CD14-positive monocyte (primary cell): Measurements from ENCODE around the gene CCDC154. TPM values are rescaled to one million over a fixed set of nuclear protein-coding genes. Genes with fewer than 3 reads are reported as not detected.

Experiments used
- DNase-seq, 3 donors: peaks; one replicate each; pipeline ENCODE4 v3.0.0-alpha.2; 2011 to 2022
- H2AFZ ChIP-seq: 2 replicates; pipeline ENCODE4 v1.6.0; 2012; ENCODE audit warnings: mild to moderate bottlenecking, low read depth, low read length, inconsistent platforms; ENCODE audit not compliant: insufficient read depth, poor library complexity, severe bottlenecking
- H3K27ac ChIP-seq, 2 donors: 1 replicate in 1 of 2; 2 replicates in 1 of 2; pipeline ENCODE4 v1.5.1; 2012 to 2013; ENCODE audit warnings: low read length in 2 of 2, control low read depth in 1 of 2, inconsistent platforms in 1 of 2, low read depth in 1 of 2, mild to moderate bottlenecking in 1 of 2
- H3K27me3 ChIP-seq, 2 donors: one replicate each; pipeline versions ENCODE4 v1.6.0 to v1.6.1; 2011 to 2013; ENCODE audit warnings: low read length in 2 of 2; ENCODE audit not compliant: control insufficient read depth in 2 of 2, insufficient read depth in 2 of 2
- H3K36me3 ChIP-seq, 2 donors: replicated peaks in 1 of 2; 1 replicate in 1 of 2; 2 replicates in 1 of 2; pipeline versions ENCODE4 v1.5.1 to v1.6.1; 2012 to 2013; ENCODE audit warnings: low read length in 2 of 2, control low read depth in 1 of 2, inconsistent platforms in 1 of 2, mild to moderate bottlenecking in 1 of 2; ENCODE audit not compliant: insufficient read depth in 2 of 2, control insufficient read depth in 1 of 2
- H3K4me1 ChIP-seq, 2 donors: 1 replicate in 1 of 2; 2 replicates in 1 of 2; pipeline versions ENCODE4 v1.5.1 to v1.6.1; 2012 to 2013; ENCODE audit warnings: low read length in 2 of 2, control low read depth in 1 of 2, inconsistent platforms in 1 of 2, mild to moderate bottlenecking in 1 of 2, moderate library complexity in 1 of 2; ENCODE audit not compliant: insufficient read depth in 2 of 2, control insufficient read depth in 1 of 2
- H3K4me2 ChIP-seq: replicated peaks from 2 replicates; pipeline ENCODE3; 2012; ENCODE audit warnings: low read length, moderate library complexity, mild to moderate bottlenecking; ENCODE audit not compliant: poor library complexity, severe bottlenecking; ENCODE audit errors: extremely low read depth
- H3K4me3 ChIP-seq, 3 experiments: fragments of 200-600 bp in 1 of 3; sonication (generic) in 1 of 3; replicated peaks in 1 of 3; 1 replicate in 2 of 3; 2 replicates in 1 of 3; pipeline ENCODE4 v1.5.1; 2011 to 2013; ENCODE audit warnings: low read length in 3 of 3, mild to moderate bottlenecking in 3 of 3, control low read depth in 2 of 3, low read depth in 2 of 3, inconsistent platforms in 1 of 3, moderate library complexity in 1 of 3
- H3K79me2 ChIP-seq: 2 replicates; pipeline ENCODE4 v1.6.0; 2012; ENCODE audit warnings: mild to moderate bottlenecking, control low read depth, inconsistent platforms, low read length, moderate library complexity; ENCODE audit not compliant: insufficient read depth
- H3K9ac ChIP-seq: 2 replicates; pipeline ENCODE4 v1.6.0; 2017; ENCODE audit warnings: low read length, mild to moderate bottlenecking; ENCODE audit not compliant: insufficient read depth, poor library complexity, severe bottlenecking
- H3K9me3 ChIP-seq, 2 donors: replicated peaks in 1 of 2; 1 replicate in 1 of 2; 2 replicates in 1 of 2; pipeline versions ENCODE4 v1.5.1 to v1.6.1; 2012 to 2013; ENCODE audit warnings: low read length in 2 of 2, control low read depth in 1 of 2; ENCODE audit not compliant: control insufficient read depth in 1 of 2, insufficient read depth in 1 of 2
- H4K20me1 ChIP-seq: 2 replicates; pipeline ENCODE4 v1.6.0; 2012; ENCODE audit warnings: mild to moderate bottlenecking, low read length, control low read depth, moderate library complexity; ENCODE audit not compliant: insufficient read depth
- H3K27ac Mint-ChIP-seq, 7 donors: one replicate each; pipeline ENCODE4 v1.8.0; 2020; ENCODE audit warnings: mild to moderate bottlenecking in 7 of 7, mixed read lengths in 7 of 7, moderate library complexity in 6 of 7, inconsistent platforms in 2 of 7
- H3K27me3 Mint-ChIP-seq, 3 donors: one replicate each; pipeline ENCODE4 v1.8.0; 2021 to 2022; ENCODE audit warnings: low read depth in 3 of 3, mild to moderate bottlenecking in 3 of 3, mixed read lengths in 3 of 3, moderate library complexity in 3 of 3, inconsistent platforms in 1 of 3
- H3K36me3 Mint-ChIP-seq, 2 donors: one replicate each; pipeline ENCODE4 v1.8.0; 2020; ENCODE audit warnings: mixed read lengths in 2 of 2, inconsistent platforms in 1 of 2, mild to moderate bottlenecking in 1 of 2
- H3K4me1 Mint-ChIP-seq: one replicate; pipeline ENCODE4 v1.8.0; 2020; ENCODE audit warnings: mild to moderate bottlenecking, mixed read lengths
- H3K4me3 Mint-ChIP-seq, 2 donors: one replicate each; pipeline ENCODE4 v1.8.0; 2020; ENCODE audit warnings: mild to moderate bottlenecking in 2 of 2, mixed read lengths in 2 of 2, moderate library complexity in 1 of 2
- H3K9me3 Mint-ChIP-seq, 7 donors: one replicate each; pipeline ENCODE4 v1.8.0; 2020 to 2022; ENCODE audit warnings: mixed read lengths in 7 of 7, mild to moderate bottlenecking in 6 of 7, moderate library complexity in 6 of 7, inconsistent platforms in 2 of 7
- WGBS: methylation state at CpG from one replicate; pipeline ENCODE4 v1.1.5; 2013; ENCODE audit warnings: missing lambda C conversion rate; ENCODE audit not compliant: insufficient coverage; 5-methylcytosine and 5-hydroxymethylcytosine counted together
- intact Hi-C, 2 donors: fragments of 100-400 bp; cut with micrococcal nuclease; formaldehyde crosslinking; loops; one replicate each; pipeline versions ENCODE4 v1.15.0 to v1.15.1; 2023
- polyA plus RNA-seq, 3 donors: library from polyadenylated mRNA; depleted of rRNA in 1 of 3; unstranded in 2 of 3; stranded (reverse) in 1 of 3; fragments of 300-500 nt in 2 of 3; fragments of >200 nt in 1 of 3; fragmentation: Illumina TruSeq in 2 of 3; gene quantifications; 1 replicate in 2 of 3; 2 replicates in 1 of 3; pipeline ENCODE4 v1.2.3, GENCODE V29; 2012 to 2021
- TF ChIP-seq, protein P1 (sequence below): fragments of 200-600 bp; IDR thresholded peaks from one replicate; pipeline ENCODE4 v1.8.0; 2022; ENCODE audit warnings: antibody characterized with exemption, mild to moderate bottlenecking

Gene CCDC154
- polyA plus RNA-seq, 3 donors = 5.9 TPM; not detected in 2

- DNase-seq = peak; percentile 75 to 89 (median 84)
- H3K4me1 ChIP-seq = peaks cover 54 to 62% of the 10 kb centered on the region in 2 donors
- peak within 1 kb of the TSS; percentile 79 to 99 for H3K27ac ChIP-seq
- H4K20me1 ChIP-seq = peaks cover under 1% of the 10 kb centered on the region
- H3K4me1 Mint-ChIP-seq = peaks cover 47% of the 10 kb centered on the region
- intact Hi-C loops = loop anchor here (5.0 to 10.0 kb wide), 4 partner anchors 67 to 300 kb away; partner anchors contain the start of genes CRAMP1 (in 2 of the 2), IFT140 (in 2 of the 2), EME2 (in 1 of the 2) and MRPS34 (in 1 of the 2)
- no peaks in the 10 kb centered on the region for H3K27me3 ChIP-seq
- H3K36me3 ChIP-seq = no peaks in the 10 kb centered on the region
- peak within 1 kb of the TSS; percentile 96 for H3K9ac ChIP-seq
- TF ChIP-seq, protein P1, sequence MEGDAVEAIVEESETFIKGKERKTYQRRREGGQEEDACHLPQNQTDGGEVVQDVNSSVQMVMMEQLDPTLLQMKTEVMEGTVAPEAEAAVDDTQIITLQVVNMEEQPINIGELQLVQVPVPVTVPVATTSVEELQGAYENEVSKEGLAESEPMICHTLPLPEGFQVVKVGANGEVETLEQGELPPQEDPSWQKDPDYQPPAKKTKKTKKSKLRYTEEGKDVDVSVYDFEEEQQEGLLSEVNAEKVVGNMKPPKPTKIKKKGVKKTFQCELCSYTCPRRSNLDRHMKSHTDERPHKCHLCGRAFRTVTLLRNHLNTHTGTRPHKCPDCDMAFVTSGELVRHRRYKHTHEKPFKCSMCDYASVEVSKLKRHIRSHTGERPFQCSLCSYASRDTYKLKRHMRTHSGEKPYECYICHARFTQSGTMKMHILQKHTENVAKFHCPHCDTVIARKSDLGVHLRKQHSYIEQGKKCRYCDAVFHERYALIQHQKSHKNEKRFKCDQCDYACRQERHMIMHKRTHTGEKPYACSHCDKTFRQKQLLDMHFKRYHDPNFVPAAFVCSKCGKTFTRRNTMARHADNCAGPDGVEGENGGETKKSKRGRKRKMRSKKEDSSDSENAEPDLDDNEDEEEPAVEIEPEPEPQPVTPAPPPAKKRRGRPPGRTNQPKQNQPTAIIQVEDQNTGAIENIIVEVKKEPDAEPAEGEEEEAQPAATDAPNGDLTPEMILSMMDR = no peak
- H3K9me3 Mint-ChIP-seq = peaks cover 0 to 7% (median 4%) of the 10 kb centered on the region in 7 donors
- H3K4me3 ChIP-seq = peak within 1 kb of the TSS; percentile 61 to 81 (median 77)
- H3K9me3 ChIP-seq = no peaks in the 10 kb centered on the region
- peaks cover 0 to 5% (median 0%) of the 10 kb centered on the region in 3 donors for H3K27me3 Mint-ChIP-seq
- peak within 1 kb of the TSS; percentile 87 to 95 (median 91) for H3K27ac Mint-ChIP-seq
- H3K4me2 ChIP-seq = peak within 1 kb of the TSS; percentile 84
- H3K4me3 Mint-ChIP-seq = peak within 1 kb of the TSS; percentile 82 to 93
- H3K79me2 ChIP-seq = peaks cover 59% of the 10 kb centered on the region
- peak within 1 kb of the TSS; percentile 90 for H2AFZ ChIP-seq
- peaks cover 4 to 8% of the 10 kb centered on the region in 2 donors for H3K36me3 Mint-ChIP-seq
- WGBS = under 1% methylated on average over 98 of the region's 99 CpGs
Observed at GRCh38 chr16:1474796-1475551, 30.6 kb upstream of the CCDC154 start, which contains the start of gene CLCN7. Gene CLCN7 (minus strand): TSS chr16:1475028. CDS start chr16:1474974, 54 bp downstream.

DNA sequence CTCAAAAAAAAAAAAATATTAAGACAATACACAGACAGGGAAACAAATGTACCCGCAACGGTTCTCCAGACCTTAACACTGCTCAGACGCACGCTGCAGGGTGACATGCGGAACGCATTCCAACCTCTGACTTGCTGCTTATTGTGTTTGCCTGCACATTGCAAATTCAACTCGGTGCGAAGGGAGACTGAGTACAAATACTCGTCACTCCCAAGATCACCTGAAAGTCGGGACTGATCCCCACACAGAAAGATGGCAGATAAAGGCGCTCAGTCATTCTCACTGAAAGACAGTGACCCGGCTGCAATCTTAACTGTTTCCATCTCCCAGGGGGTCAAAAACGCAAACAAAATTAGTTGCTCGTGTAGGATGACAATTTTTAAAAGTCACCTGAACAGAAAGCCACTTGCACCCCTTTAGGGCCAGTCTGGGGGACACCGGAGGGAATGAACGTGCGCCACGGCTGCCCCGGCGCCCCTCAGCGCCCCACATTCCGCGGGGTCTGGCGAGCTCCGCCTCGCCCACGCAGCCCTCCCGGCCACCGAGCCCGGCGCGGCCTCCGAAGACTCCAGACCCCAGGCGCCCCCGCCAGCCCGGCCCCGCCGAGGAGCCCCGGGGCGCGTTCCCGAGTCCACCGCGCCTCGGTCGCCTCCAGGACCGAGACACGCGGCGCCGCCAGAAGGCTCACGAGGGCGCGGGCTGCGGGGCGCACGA lies 29.9 kb upstream of the CCDC154 start:
- Histone ChIP-seq H3K4me2 (peak overlapping the region; percentile 84), H3K36me3 (no peaks in the 10 kb centered on the region), H3K27ac (peak overlapping the region; percentile 17 to 99), H2AFZ (peak overlapping the region; percentile 90), H3K9ac (peak overlapping the region; percentile 96), H3K79me2 (peaks cover 66% of the 10 kb centered on the region), H4K20me1 (peaks cover 3% of the 10 kb centered on the region), H3K27me3 (no peaks in the 10 kb centered on the region), H3K4me1 (peaks cover 58 to 69% of the 10 kb centered on the region in 2 donors), H3K4me3 (peak overlapping the region; percentile 58 to 81 (median 77)), H3K9me3 (no peaks in the 10 kb centered on the region)
- Mint-ChIP-seq H3K27me3 (peaks cover 0 to 5% (median 0%) of the 10 kb centered on the region in 3 donors), H3K27ac (peak overlapping the region; percentile 64 to 95 (median 90)), H3K4me3 (peak overlapping the region; percentile 82 to 93), H3K4me1 (peaks cover 54% of the 10 kb centered on the region), H3K36me3 (peaks cover 4 to 8% of the 10 kb centered on the region in 2 donors), H3K9me3 (peaks cover 0 to 7% (median 4%) of the 10 kb centered on the region in 7 donors)
- intact Hi-C loops = loop anchor here (5.0 to 10.0 kb wide), 4 partner anchors 68 to 301 kb away; partner anchors contain the start of genes CRAMP1 (in 2 of the 2), IFT140 (in 2 of the 2), EME2 (in 1 of the 2) and MRPS34 (in 1 of the 2)
- 11% methylated on average over 57 of the region's 57 CpGs for WGBS
- DNase-seq = no peak
- TF ChIP-seq, protein P1 = no peak
